H1 (cell line): ENCODE data around the gene HACE1. TPM values are rescaled to one million over a fixed set of nuclear protein-coding genes. Genes with fewer than 3 reads are reported as not detected.

Experiments
- CTCF ChIA-PET: fragments of 300-600 bp; sonication (Branson Sonifier 250); formaldehyde crosslinking; loops from one replicate; lab custom pipeline; 2021; ENCODE audit not compliant: partially characterized antibody; lab: Charles Lee
- POLR2A ChIA-PET: fragments of 300-600 bp; sonication (Branson Sonifier 250); formaldehyde crosslinking; loops from one replicate; lab custom pipeline; 2021; ENCODE audit warnings: inconsistent platforms; ENCODE audit not compliant: partially characterized antibody; lab: Charles Lee
- DNase-seq, 2 experiments: peaks; one replicate each; pipeline versions ENCODE4 v3.0.0 to v3.0.0-alpha.2; 2010 to 2022; ENCODE audit warnings: low spot score in 2 of 2, low read depth in 1 of 2, mixed read lengths in 1 of 2
- FAIRE-seq: peaks from 2 replicates; lab custom pipeline; 2011; peaks lifted over from hg19 to GRCh38; lab: Jason Lieb, UNC
- H2AFZ ChIP-seq: 2 replicates; pipeline ENCODE4 v1.8.1; 2012; ENCODE audit warnings: low read length, inconsistent platforms
- H2AK5ac ChIP-seq: 2 replicates; pipeline ENCODE4 v1.6.1; 2013; ENCODE audit warnings: low read depth, low read length
- H2BK120ac ChIP-seq: replicated peaks from 2 replicates; pipeline ENCODE3; 2013; ENCODE audit warnings: low read depth, low read length, inconsistent platforms
- H2BK12ac ChIP-seq: 2 replicates; pipeline ENCODE4 v1.6.1; 2013; ENCODE audit warnings: low read depth, low read length
- H2BK15ac ChIP-seq: 2 replicates; pipeline ENCODE4 v1.6.1; 2013; ENCODE audit warnings: low read length
- H2BK20ac ChIP-seq: 2 replicates; pipeline ENCODE4 v1.6.1; 2013; ENCODE audit warnings: low read length
- H2BK5ac ChIP-seq: 2 replicates; pipeline ENCODE4 v1.6.1; 2013; ENCODE audit warnings: low read depth, low read length
- H3K14ac ChIP-seq: 2 replicates; pipeline ENCODE4 v1.6.1; 2013; ENCODE audit warnings: inconsistent platforms; ENCODE audit not compliant: insufficient read length
- H3K18ac ChIP-seq: 2 replicates; pipeline ENCODE4 v1.6.1; 2013; ENCODE audit warnings: low read length; ENCODE audit errors: extremely low read depth
- H3K23ac ChIP-seq: 2 replicates; pipeline ENCODE4 v1.6.1; 2013; ENCODE audit warnings: inconsistent platforms; ENCODE audit not compliant: insufficient read length
- H3K23me2 ChIP-seq: 2 replicates; pipeline ENCODE4 v1.6.1; 2013; ENCODE audit warnings: low read depth, low read length
- H3K27ac ChIP-seq: 2 replicates; pipeline ENCODE4 v1.6.1; 2011; ENCODE audit warnings: low read depth, low read length, inconsistent platforms
- H3K27me3 ChIP-seq, 4 experiments: replicated peaks in 1 of 4; 1 replicate in 1 of 4; 2 replicates in 3 of 4; pipeline versions ENCODE4 v1.6.1 to v1.8.1; 2011 to 2013; ENCODE audit warnings: low read length in 3 of 4, mild to moderate bottlenecking in 3 of 4, inconsistent platforms in 2 of 4, mixed read lengths in 2 of 4, moderate library complexity in 1 of 4; ENCODE audit not compliant: control insufficient read depth in 3 of 4, insufficient read depth in 3 of 4; ENCODE audit errors: extremely low read depth in 1 of 4
- H3K36me3 ChIP-seq, 4 experiments: 2 replicates each; pipeline versions ENCODE4 v1.6.1 to v1.8.1; 2011 to 2013; ENCODE audit warnings: mild to moderate bottlenecking in 4 of 4, low read length in 3 of 4, moderate library complexity in 2 of 4, control low read depth in 1 of 4, inconsistent platforms in 1 of 4; ENCODE audit not compliant: insufficient read depth in 4 of 4, control insufficient read depth in 2 of 4
- H3K4ac ChIP-seq: replicated peaks from 2 replicates; pipeline ENCODE3; 2013; ENCODE audit warnings: low read length, low read depth, mixed read lengths, inconsistent platforms; ENCODE audit not compliant: insufficient read length
- H3K4me1 ChIP-seq, 4 experiments: replicated peaks in 1 of 4; 1 replicate in 1 of 4; 2 replicates in 3 of 4; pipeline versions ENCODE4 v1.6.1 to v1.8.1; 2011 to 2013; ENCODE audit warnings: low read length in 3 of 4, inconsistent platforms in 2 of 4, mixed read lengths in 1 of 4; ENCODE audit not compliant: insufficient read depth in 4 of 4, control insufficient read depth in 3 of 4
- H3K4me2 ChIP-seq, 2 experiments: 2 replicates each; pipeline versions ENCODE4 v1.6.1 to v1.8.1; 2011 to 2013; ENCODE audit warnings: low read depth in 2 of 2, low read length in 2 of 2, control low read depth in 1 of 2, inconsistent platforms in 1 of 2, mild to moderate bottlenecking in 1 of 2; ENCODE audit not compliant: insufficient read depth in 1 of 2
- H3K4me3 ChIP-seq, 4 experiments: fragments of 200-600, 300-600 bp in 1 of 4; sonication (generic), shearing (Covaris generic), sonication (Bioruptor Twin) in 1 of 4; 2 replicates each; pipeline versions ENCODE4 v1.5.1 to v1.8.1; 2011 to 2016; ENCODE audit warnings: low read length in 4 of 4, low read depth in 3 of 4, control low read depth in 2 of 4, inconsistent platforms in 2 of 4, mild to moderate bottlenecking in 2 of 4, mixed read lengths in 1 of 4, moderate library complexity in 1 of 4; ENCODE audit not compliant: insufficient read depth in 2 of 4; ENCODE audit errors: extremely low read depth in 1 of 4
- H3K56ac ChIP-seq: replicated peaks from 2 replicates; pipeline ENCODE3; 2013; ENCODE audit warnings: low read depth, mild to moderate bottlenecking, mixed read lengths, low read length, inconsistent platforms; ENCODE audit not compliant: insufficient read length
- H3K79me1 ChIP-seq: 2 replicates; pipeline ENCODE4 v1.6.1; 2013; ENCODE audit warnings: low read depth, low read length, control low read depth
- H3K79me2 ChIP-seq, 2 experiments: 2 replicates each; pipeline versions ENCODE4 v1.6.1 to v1.8.1; 2012 to 2013; ENCODE audit warnings: low read length in 2 of 2, mild to moderate bottlenecking in 2 of 2, inconsistent platforms in 1 of 2; ENCODE audit not compliant: insufficient read depth in 2 of 2, control insufficient read depth in 1 of 2
- H3K9ac ChIP-seq, 4 experiments: replicated peaks in 1 of 4; 1 replicate in 1 of 4; 2 replicates in 3 of 4; pipeline versions ENCODE4 v1.6.1 to v1.8.1; 2011 to 2013; ENCODE audit warnings: low read depth in 3 of 4, low read length in 3 of 4, control low read depth in 2 of 4, mild to moderate bottlenecking in 2 of 4, moderate library complexity in 2 of 4, inconsistent platforms in 1 of 4; ENCODE audit errors: extremely low read depth in 1 of 4
- H3K9me3 ChIP-seq, 2 experiments: 2 replicates each; pipeline versions ENCODE4 v1.6.1 to v1.8.1; 2012 to 2013; ENCODE audit warnings: mild to moderate bottlenecking in 2 of 2, moderate library complexity in 2 of 2, control low read depth in 1 of 2, inconsistent platforms in 1 of 2, low read depth in 1 of 2, low read length in 1 of 2, mixed read lengths in 1 of 2; ENCODE audit not compliant: insufficient read depth in 2 of 2
- H4K20me1 ChIP-seq, 2 experiments: replicated peaks in 1 of 2; 2 replicates each; pipeline versions ENCODE3 to v1.8.1; 2011 to 2013; ENCODE audit warnings: inconsistent platforms in 2 of 2, low read length in 2 of 2, mild to moderate bottlenecking in 1 of 2; ENCODE audit not compliant: insufficient read depth in 2 of 2, control insufficient read depth in 1 of 2
- H4K5ac ChIP-seq: 2 replicates; pipeline ENCODE4 v1.6.1; 2013; ENCODE audit warnings: low read length, low read depth, mixed read lengths, inconsistent platforms; ENCODE audit not compliant: insufficient read length
- H4K8ac ChIP-seq: 2 replicates; pipeline ENCODE4 v1.8.0; 2013; ENCODE audit warnings: mild to moderate bottlenecking, moderate library complexity, low read length, inconsistent platforms; ENCODE audit not compliant: insufficient read depth; ENCODE audit errors: extremely low read depth
- H4K91ac ChIP-seq: replicated peaks from 2 replicates; pipeline ENCODE3; 2013; ENCODE audit warnings: low read length, mixed read lengths, inconsistent platforms; ENCODE audit not compliant: insufficient read length
- BCL11A ChIP-seq, 2 experiments: IDR thresholded peaks; one replicate each; pipeline ENCODE4 v1.6.1; 2011; ENCODE audit warnings: low read depth in 2 of 2, low read length in 2 of 2, mild to moderate bottlenecking in 2 of 2
- CHD2 ChIP-seq: IDR thresholded peaks from 2 replicates; pipeline ENCODE4 v1.6.1; 2012; ENCODE audit warnings: low read length, improper control_type of control experiment
- EGR1 ChIP-seq: IDR thresholded peaks from 2 replicates; pipeline ENCODE4 v1.6.1; 2011; ENCODE audit warnings: low read depth, low read length, borderline replicate concordance
- GABPA ChIP-seq: IDR thresholded peaks from 2 replicates; pipeline ENCODE4 v1.6.1; 2011; ENCODE audit warnings: mild to moderate bottlenecking, low read length, moderate library complexity, borderline replicate concordance; ENCODE audit not compliant: insufficient read depth
- HDAC2 ChIP-seq, 2 experiments: fragments of 300-600 bp in 1 of 2; sonication (generic) in 1 of 2; IDR thresholded peaks; 2 replicates each; pipeline ENCODE4 v1.6.1; 2011 to 2012; ENCODE audit warnings: low read depth in 2 of 2, low read length in 2 of 2, mild to moderate bottlenecking in 2 of 2, moderate library complexity in 2 of 2, borderline replicate concordance in 1 of 2, inconsistent platforms in 1 of 2
- SAP30 ChIP-seq: fragments of 300-600 bp; sonication (generic); IDR thresholded peaks from 2 replicates; pipeline ENCODE4 v1.7.1; 2012; ENCODE audit warnings: low read length, moderate library complexity, mild to moderate bottlenecking, inconsistent platforms; ENCODE audit not compliant: insufficient read depth, insufficient replicate concordance
- SIN3A ChIP-seq, 2 experiments: IDR thresholded peaks in 1 of 2; conservative IDR thresholded peaks in 1 of 2; 2 replicates each; pipeline ENCODE4 v1.6.1; 2011 to 2012; ENCODE audit warnings: low read length in 2 of 2, improper control_type of control experiment in 1 of 2, low read depth in 1 of 2, mild to moderate bottlenecking in 1 of 2
- SIRT6 ChIP-seq: IDR thresholded peaks from one replicate; pipeline ENCODE4 v1.7.1; 2012; ENCODE audit warnings: low read length, inconsistent platforms
- SP1 ChIP-seq: IDR thresholded peaks from 2 replicates; pipeline ENCODE4 v1.6.1; 2011; ENCODE audit warnings: low read depth, low read length
- USF2 ChIP-seq: IDR thresholded peaks from 2 replicates; pipeline ENCODE4 v1.6.1; 2011; ENCODE audit warnings: low read length, improper control_type of control experiment
- ZNF274 ChIP-seq: IDR thresholded peaks from 2 replicates; pipeline ENCODE4 v1.7.0; 2012; ENCODE audit warnings: low read length, borderline replicate concordance; ENCODE audit errors: extremely low read depth
- WGBS, 2 experiments: shearing (Covaris generic) in 1 of 2; methylation state at CpG; one replicate each; pipeline versions ENCODE4 v1.1.6 to v1.1.7; 2013 to 2015; ENCODE audit warnings: low lambda C conversion rate in 2 of 2, mixed read lengths in 2 of 2, inconsistent platforms in 1 of 2, low coverage in 1 of 2, missing lambda C conversion rate in 1 of 2; ENCODE audit not compliant: insufficient replicate concordance in 2 of 2, insufficient coverage in 1 of 2, insufficient read length in 1 of 2; ENCODE audit errors: extremely low coverage in 1 of 2, missing lambda C conversion rate in 1 of 2; 5-methylcytosine and 5-hydroxymethylcytosine counted together
- polyA plus RNA-seq, 7 experiments: library from polyadenylated mRNA; depleted of rRNA in 3 of 7; stranded (reverse) in 5 of 7; unstranded in 2 of 7; fragments of >200 nt in 5 of 7; fragments of 200-250 nt in 2 of 7; gene quantifications; 1 replicate in 5 of 7; 2 replicates in 1 of 7; 4 replicates in 1 of 7; pipeline versions ENCODE4 v1.2.1 to v1.2.3, GENCODE V29; 2011 to 2013; ENCODE audit warnings: missing spikeins in 2 of 7, mixed read lengths in 2 of 7
- total RNA-seq: library from RNA; stranded (reverse); fragmentation: NEBNext Ultra II Directional; extraction: Animal tissue kit (Norgen Biotek cat#: 25700); gene quantifications from 2 replicates; pipeline ENCODE4 v1.2.1, GENCODE V29; 2021

The HACE1 gene
- total and polyA plus RNA-seq, 2 of the 8 experiments (the other 6 are each of a cell fraction or from before 2014, with no cell fraction given): 7.1 to 21.3 TPM

GRCh38 chr6:104710543-104711335 is 149.0 kb downstream of the HACE1 start:
- Histone ChIP-seq H4K8ac (no peak overlapping the region), H2BK12ac (no peak overlapping the region), H3K56ac (no peak overlapping the region), H3K9me3 (no peaks in the 10 kb centered on the region; a peak in 1 of 4 replicates), H3K4ac (no peak overlapping the region), H3K4me1 (0 out of 7 replicates have a peak, but pooled peaks cover 0 to 2% (median 0%) of the 10 kb centered on the region in 4 experiments), H3K79me2 (no peaks in the 10 kb centered on the region), H3K23ac (no peak overlapping the region), H3K4me3 (no peak overlapping the region), H2BK120ac (no peak overlapping the region), H2BK15ac (no peak overlapping the region), H3K27ac (no peak overlapping the region), H2AK5ac (no peak overlapping the region), H4K5ac (no peak overlapping the region), H3K18ac (no peak overlapping the region), H3K14ac (no peak overlapping the region), H4K91ac (no peak overlapping the region), H3K36me3 (0 out of 8 replicates have a peak, but pooled peaks cover 0 to 3% (median 0%) of the 10 kb centered on the region in 4 experiments), H2BK20ac (no peak overlapping the region), H2AFZ (no peak overlapping the region), H2BK5ac (no peak overlapping the region), H3K27me3 (no peaks in the 10 kb centered on the region), H3K9ac (no peak overlapping the region), H3K23me2 (no peaks in the 10 kb centered on the region), H4K20me1 (no peaks in the 10 kb centered on the region), H3K4me2 (no peak overlapping the region), H3K79me1 (no peaks in the 10 kb centered on the region)
- no peak for DNase-seq
- ChIA-PET CTCF (no interaction called here), POLR2A (no interaction called here)
- no peak for FAIRE-seq
- 82% methylated on average over 4 of the region's 4 CpGs; no CpG with 5 or more reads in 1 of the 2 experiments for WGBS, 2 experiments
- TF ChIP-seq SIN3A (conservative IDR thresholded peaks at IDR 0.05 in 1 of 2, IDR thresholded peaks at IDR 0.05 in 1 of 2; ENCODE audit: low read depth in 1 of 2, low read length in 2 of 2) (no peak), ZNF274 (no peak), SIRT6 (no peak), SP1 (no peak), GABPA (no peak), HDAC2 (IDR thresholded peaks at IDR 0.05; ENCODE audit: borderline replicate concordance in 1 of 2, low read depth in 2 of 2, low read length in 2 of 2) (no peak), BCL11A (IDR thresholded peaks at IDR 0.05; ENCODE audit: low read depth in 2 of 2, low read length in 2 of 2) (no peak), CHD2 (no peak), EGR1 (no peak), USF2 (no peak), SAP30 (no peak)
